Right atrium auricular region (tissue), 2 donors: ENCODE measurements around the gene SORBS2. TPM values are rescaled to one million over a fixed set of nuclear protein-coding genes. Genes with fewer than 3 reads are reported as not detected.

Experiments
- DNase-seq: peaks from one replicate; pipeline ENCODE4 v3.0.0-alpha.2; 2019; ENCODE audit warnings: low spot score
- H3K27ac ChIP-seq, 2 donors: fragments of 200-600 bp; sonication (generic); 1 replicate in 1 of 2; 2 replicates in 1 of 2; pipeline ENCODE4 v1.5.1; 2016 to 2019
- H3K27me3 ChIP-seq, 2 donors: fragments of 200-600 bp; sonication (generic); one replicate each; pipeline versions ENCODE4 v1.5.1 to v1.6.0; 2017 to 2019
- H3K36me3 ChIP-seq: fragments of 200-600 bp; sonication (generic); one replicate; pipeline ENCODE4 v1.5.1; 2016
- H3K4me1 ChIP-seq, 2 donors: fragments of 200-600 bp; sonication (generic); one replicate each; pipeline versions ENCODE4 v1.5.1 to v1.6.0; 2017 to 2019
- H3K4me3 ChIP-seq, 2 donors: fragments of 200-600 bp; sonication (generic); 1 replicate in 1 of 2; 2 replicates in 1 of 2; pipeline ENCODE4 v1.5.1; 2017 to 2019; ENCODE audit warnings: mild to moderate bottlenecking in 1 of 2, moderate library complexity in 1 of 2
- H3K9me3 ChIP-seq, 2 donors: fragments of 200-600 bp; sonication (generic); one replicate each; pipeline ENCODE4 v1.5.1; 2019
- total RNA-seq, 2 donors: library from RNA; depleted of rRNA; stranded (reverse); fragments of >200 nt; gene quantifications; one replicate each; pipeline ENCODE4 v1.1.0, GENCODE V29; 2016
- TF ChIP-seq, protein P1 (sequence below), 2 donors: fragments of 200-600 bp; sonication (generic); IDR thresholded peaks; one replicate each; pipeline ENCODE4 v1.5.1; 2019; ENCODE audit warnings: antibody characterized with exemption in 2 of 2

Gene SORBS2
- total RNA-seq, 2 donors from 2014 or later: 530 to 741 TPM

DNA sequence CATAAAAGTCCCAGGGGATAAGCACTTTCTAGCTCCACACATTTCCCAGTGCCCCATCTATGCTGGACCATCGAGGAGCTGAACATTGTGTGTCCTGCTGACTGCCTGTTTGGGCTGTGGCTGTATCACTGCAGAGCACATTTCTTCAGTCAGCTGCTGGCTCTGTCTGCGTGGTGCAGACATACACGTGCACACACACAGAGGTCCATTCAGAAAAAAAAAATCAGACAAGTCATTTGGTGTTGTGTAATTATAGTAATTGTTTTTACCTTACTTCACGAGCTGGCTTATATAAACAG is 275.6 kb downstream of the SORBS2 start:
- Histone ChIP-seq H3K27ac (peak overlapping the region; percentile 97 to 99), H3K27me3 (no peaks in the 10 kb centered on the region), H3K9me3 (no peaks in the 10 kb centered on the region), H3K36me3 (no peaks in the 10 kb centered on the region), H3K4me3 (peak overlapping the region in 1 of 2 donors; percentile 90), H3K4me1 (peaks cover 0 to 19% of the 10 kb centered on the region in 2 donors)
- TF ChIP-seq, protein P1, sequence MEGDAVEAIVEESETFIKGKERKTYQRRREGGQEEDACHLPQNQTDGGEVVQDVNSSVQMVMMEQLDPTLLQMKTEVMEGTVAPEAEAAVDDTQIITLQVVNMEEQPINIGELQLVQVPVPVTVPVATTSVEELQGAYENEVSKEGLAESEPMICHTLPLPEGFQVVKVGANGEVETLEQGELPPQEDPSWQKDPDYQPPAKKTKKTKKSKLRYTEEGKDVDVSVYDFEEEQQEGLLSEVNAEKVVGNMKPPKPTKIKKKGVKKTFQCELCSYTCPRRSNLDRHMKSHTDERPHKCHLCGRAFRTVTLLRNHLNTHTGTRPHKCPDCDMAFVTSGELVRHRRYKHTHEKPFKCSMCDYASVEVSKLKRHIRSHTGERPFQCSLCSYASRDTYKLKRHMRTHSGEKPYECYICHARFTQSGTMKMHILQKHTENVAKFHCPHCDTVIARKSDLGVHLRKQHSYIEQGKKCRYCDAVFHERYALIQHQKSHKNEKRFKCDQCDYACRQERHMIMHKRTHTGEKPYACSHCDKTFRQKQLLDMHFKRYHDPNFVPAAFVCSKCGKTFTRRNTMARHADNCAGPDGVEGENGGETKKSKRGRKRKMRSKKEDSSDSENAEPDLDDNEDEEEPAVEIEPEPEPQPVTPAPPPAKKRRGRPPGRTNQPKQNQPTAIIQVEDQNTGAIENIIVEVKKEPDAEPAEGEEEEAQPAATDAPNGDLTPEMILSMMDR (IDR thresholded peaks at IDR 0.05): no peak
- peak; percentile 89 for DNase-seq

DNA sequence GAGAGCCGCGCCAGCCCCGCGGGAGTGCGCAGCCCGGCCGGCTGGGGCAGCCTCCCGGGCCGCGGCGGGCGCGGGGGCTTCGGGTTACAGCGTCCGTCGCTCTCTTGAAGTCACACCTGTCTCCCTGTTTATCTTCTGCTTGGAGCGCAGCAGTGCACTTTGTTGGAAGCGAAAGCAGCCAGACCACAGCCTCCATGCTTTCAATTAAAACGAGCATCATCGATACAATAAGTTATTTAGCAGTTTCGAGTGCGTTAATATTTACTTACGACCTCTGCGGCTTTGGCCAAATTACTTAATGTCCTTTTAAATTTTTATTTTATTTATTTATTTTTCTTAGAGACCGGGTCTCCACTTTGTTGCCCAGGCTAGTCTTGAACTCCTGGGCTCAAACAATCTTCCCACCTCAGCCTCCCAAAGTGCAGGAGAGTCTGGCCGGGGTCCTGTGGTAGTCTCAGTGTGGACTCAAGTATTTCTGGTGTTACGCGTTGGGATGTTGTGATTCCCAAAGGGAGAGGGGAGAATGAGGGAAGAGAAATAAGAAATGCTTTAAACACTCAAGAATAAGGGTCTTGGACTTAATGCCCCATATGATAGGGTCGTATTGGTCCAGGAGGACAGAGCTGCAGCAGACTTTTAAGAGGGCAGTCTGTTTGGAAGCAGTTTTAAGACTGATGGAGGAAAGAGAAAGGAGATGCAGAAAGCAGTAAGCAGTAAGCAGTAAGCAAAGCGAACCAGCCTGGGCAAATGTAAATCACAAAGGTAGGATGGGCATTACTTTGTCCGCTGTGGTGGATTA is 276.2 kb downstream of the SORBS2 start:
- Histone ChIP-seq H3K4me3 (peak overlapping the region; percentile 83 to 90), H3K27me3 (no peaks in the 10 kb centered on the region), H3K9me3 (no peaks in the 10 kb centered on the region), H3K27ac (peak overlapping the region; percentile 97 to 99), H3K36me3 (no peaks in the 10 kb centered on the region), H3K4me1 (peaks cover 0 to 18% of the 10 kb centered on the region in 2 donors)
- no peak for DNase-seq
- TF ChIP-seq, protein P1 (IDR thresholded peaks at IDR 0.05): no peak
